PC-9 (cell line): ENCODE measurements around the gene HS3ST3B1. TPM values are rescaled to one million over a fixed set of nuclear protein-coding genes. Genes with fewer than 3 reads are reported as not detected.

ENCODE experiments used
- BruUV-seq: library from RNA; stranded (reverse); fragments of 400-500 nt; replicated peaks from 2 replicates; lab custom pipeline; 2021; lab: Mats Ljungman, UMichigan
- CTCF ChIA-PET: fragments of 300-600 bp; sonication (Branson Sonifier 250); formaldehyde crosslinking; loops from one replicate; lab custom pipeline; 2022; ENCODE audit warnings: antibody characterized with exemption; lab: Charles Lee
- POLR2A ChIA-PET: fragments of 300-600 bp; sonication (Branson Sonifier 250); formaldehyde crosslinking; loops from one replicate; lab custom pipeline; 2022; ENCODE audit warnings: antibody characterized with exemption; ENCODE audit not compliant: unreplicated experiment; lab: Charles Lee
- DNase-seq, 2 experiments: peaks; one replicate each; pipeline versions ENCODE4 v3.0.0 to v3.0.0-alpha.2; 2015 to 2022; ENCODE audit warnings: mixed read lengths in 1 of 2
- H2AFZ ChIP-seq: fragments of 200-600 bp; sonication (generic); 2 replicates; pipeline ENCODE4 v1.8.1; 2017; ENCODE audit warnings: antibody characterized with exemption
- H3F3A ChIP-seq: fragments of 200-600 bp; sonication (generic); 2 replicates; pipeline ENCODE4 v1.8.1; 2017; ENCODE audit warnings: antibody characterized with exemption, mild to moderate bottlenecking, low read depth; ENCODE audit not compliant: insufficient read depth
- H3K27ac ChIP-seq: fragments of 200-600 bp; sonication (generic); 2 replicates; pipeline ENCODE4 v1.6.1; 2016; ENCODE audit warnings: mixed run types
- H3K27me3 ChIP-seq: fragments of 200-600 bp; sonication (generic); 2 replicates; pipeline ENCODE4 v1.6.1; 2016; ENCODE audit warnings: low read depth, mixed run types; ENCODE audit not compliant: insufficient read depth
- H3K36me3 ChIP-seq: fragments of 200-600 bp; sonication (generic); 2 replicates; pipeline ENCODE4 v1.6.1; 2016; ENCODE audit warnings: low read depth, mixed run types
- H3K4me1 ChIP-seq: fragments of 200-600 bp; sonication (generic); replicated peaks from 2 replicates; pipeline ENCODE4 v1.6.1; 2016; ENCODE audit warnings: mixed run types; ENCODE audit not compliant: insufficient read depth
- H3K4me2 ChIP-seq: fragments of 200-600 bp; sonication (generic); 2 replicates; pipeline ENCODE4 v1.6.1; 2017; ENCODE audit warnings: mixed run types
- H3K4me3 ChIP-seq: fragments of 200-600 bp; sonication (generic); 2 replicates; pipeline ENCODE4 v1.6.1; 2016; ENCODE audit warnings: mixed run types
- H3K79me2 ChIP-seq: fragments of 200-600 bp; sonication (generic); 2 replicates; pipeline ENCODE4 v1.6.1; 2017; ENCODE audit warnings: low read depth, mixed run types
- H3K9me2 ChIP-seq: fragments of 200-600 bp; sonication (generic); 2 replicates; pipeline ENCODE4 v1.8.1; 2017; ENCODE audit warnings: mild to moderate bottlenecking; ENCODE audit not compliant: insufficient read depth
- H3K9me3 ChIP-seq: fragments of 200-600 bp; sonication (generic); 2 replicates; pipeline ENCODE4 v1.8.1; 2016; ENCODE audit warnings: low read depth; ENCODE audit not compliant: insufficient read depth
- H4K20me1 ChIP-seq: fragments of 200-600 bp; sonication (generic); 2 replicates; pipeline ENCODE4 v1.8.1; 2017; ENCODE audit not compliant: insufficient read depth
- CTCF ChIP-seq: fragments of 200-600 bp; sonication (generic); conservative IDR thresholded peaks from 2 replicates; pipeline ENCODE4 v1.6.1; 2017; ENCODE audit warnings: mixed run types, antibody characterized with exemption, mild to moderate bottlenecking, moderate library complexity
- EZH2 ChIP-seq: fragments of 200-600 bp; sonication (generic); IDR thresholded peaks from 2 replicates; pipeline ENCODE4 v1.8.0; 2017; ENCODE audit warnings: antibody characterized with exemption, low read depth
- intact Hi-C: fragments of 100-400 bp; cut with micrococcal nuclease; formaldehyde crosslinking; loops from one replicate; pipeline ENCODE4 v1.10.0; 2022; ENCODE audit not compliant: unreplicated experiment
- total RNA-seq: library from RNA; stranded (reverse); gene quantifications from 2 replicates; pipeline ENCODE4 v1.2.3, GENCODE V29; 2021

Gene HS3ST3B1
- total RNA-seq, 1 experiment from 2014 or later: not detected

- Histone ChIP-seq H2AFZ (no peak overlapping the region), H3F3A (no peaks in the 10 kb centered on the region), H3K9me2 (no peaks in the 10 kb centered on the region), H3K27me3 (no peaks in the 10 kb centered on the region), H3K27ac (no peak overlapping the region), H3K9me3 (no peaks in the 10 kb centered on the region), H4K20me1 (no peaks in the 10 kb centered on the region), H3K4me1 (no peaks in the 10 kb centered on the region), H3K4me3 (no peak overlapping the region), H3K79me2 (no peaks in the 10 kb centered on the region), H3K36me3 (no peaks in the 10 kb centered on the region), H3K4me2 (no peak overlapping the region)
- ChIA-PET POLR2A (no interaction called here), CTCF (no interaction called here)
- intact Hi-C loops: no loop called here
- no peak for DNase-seq
- no TSS peak for BruUV-seq
- TF ChIP-seq CTCF (no peak), EZH2 (no peak)
Observed at GRCh38 chr17:14304773-14305517, 4.1 kb downstream of the HS3ST3B1 start.

- Histone ChIP-seq H3K9me2 (no peaks in the 10 kb centered on the region), H3K27me3 (peaks cover 7% of the 10 kb centered on the region; the same call in 1 of the 2 replicates), H3K4me2 (no peak overlapping the region), H3K36me3 (no peaks in the 10 kb centered on the region), H3K4me1 (no peaks in the 10 kb centered on the region), H2AFZ (no peak overlapping the region), H3K79me2 (no peaks in the 10 kb centered on the region), H3K4me3 (no peak overlapping the region), H3F3A (no peaks in the 10 kb centered on the region), H3K9me3 (no peaks in the 10 kb centered on the region), H4K20me1 (no peaks in the 10 kb centered on the region), H3K27ac (no peak overlapping the region)
- ChIA-PET CTCF (no interaction called here), POLR2A (no interaction called here)
- no TSS peak for BruUV-seq
- TF ChIP-seq CTCF: no peak
- no peak for TF ChIP-seq EZH2
- DNase-seq: no peak
- intact Hi-C loops: no loop called here
Observed at GRCh38 chr17:14305785-14306496, 5.1 kb downstream of the HS3ST3B1 start.

- no peaks in the 10 kb centered on the region for H3K36me3 ChIP-seq
- no peaks in the 10 kb centered on the region for H3F3A ChIP-seq
- no peak for TF ChIP-seq EZH2
- TF ChIP-seq CTCF: no peak
- no peaks in the 10 kb centered on the region for H4K20me1 ChIP-seq
- H3K4me2 ChIP-seq: no peak overlapping the region
- DNase-seq: no peak
- no peaks in the 10 kb centered on the region for H3K79me2 ChIP-seq
- no peaks in the 10 kb centered on the region for H3K4me1 ChIP-seq
- H2AFZ ChIP-seq: no peak overlapping the region
- intact Hi-C loops: no loop called here
- peaks cover 7% of the 10 kb centered on the region; the same call in 1 of the 2 replicates for H3K27me3 ChIP-seq
- H3K9me2 ChIP-seq: no peaks in the 10 kb centered on the region
- H3K27ac ChIP-seq: no peak overlapping the region
- H3K9me3 ChIP-seq: no peaks in the 10 kb centered on the region
- POLR2A ChIA-PET: no interaction called here
- CTCF ChIA-PET: no interaction called here
- H3K4me3 ChIP-seq: no peak overlapping the region
- no TSS peak for BruUV-seq
Observed at GRCh38 chr17:14306596-14306995, 5.7 kb downstream of the HS3ST3B1 start.
